Measurements from ENCODE around the gene ZZZ3.

GRCh38 chr1:77704736-77705135 is 22.3 kb upstream of the ZZZ3 start:
- TF ChIP-seq, protein P1, sequence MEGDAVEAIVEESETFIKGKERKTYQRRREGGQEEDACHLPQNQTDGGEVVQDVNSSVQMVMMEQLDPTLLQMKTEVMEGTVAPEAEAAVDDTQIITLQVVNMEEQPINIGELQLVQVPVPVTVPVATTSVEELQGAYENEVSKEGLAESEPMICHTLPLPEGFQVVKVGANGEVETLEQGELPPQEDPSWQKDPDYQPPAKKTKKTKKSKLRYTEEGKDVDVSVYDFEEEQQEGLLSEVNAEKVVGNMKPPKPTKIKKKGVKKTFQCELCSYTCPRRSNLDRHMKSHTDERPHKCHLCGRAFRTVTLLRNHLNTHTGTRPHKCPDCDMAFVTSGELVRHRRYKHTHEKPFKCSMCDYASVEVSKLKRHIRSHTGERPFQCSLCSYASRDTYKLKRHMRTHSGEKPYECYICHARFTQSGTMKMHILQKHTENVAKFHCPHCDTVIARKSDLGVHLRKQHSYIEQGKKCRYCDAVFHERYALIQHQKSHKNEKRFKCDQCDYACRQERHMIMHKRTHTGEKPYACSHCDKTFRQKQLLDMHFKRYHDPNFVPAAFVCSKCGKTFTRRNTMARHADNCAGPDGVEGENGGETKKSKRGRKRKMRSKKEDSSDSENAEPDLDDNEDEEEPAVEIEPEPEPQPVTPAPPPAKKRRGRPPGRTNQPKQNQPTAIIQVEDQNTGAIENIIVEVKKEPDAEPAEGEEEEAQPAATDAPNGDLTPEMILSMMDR (IDR thresholded peaks at IDR 0.05 in 2 of 3, conservative IDR thresholded peaks at IDR 0.05 in 1 of 3; ENCODE audit: control insufficient read depth in 2 of 3, extremely low read depth in 1 of 3, insufficient read depth in 1 of 3, low read depth in 3 of 3, low read length in 3 of 3) = no peak
- TF ChIP-seq CREM (IDR thresholded peaks at IDR 0.05; ENCODE audit: low read depth) = no peak
- TF ChIP-seq, protein P2, sequence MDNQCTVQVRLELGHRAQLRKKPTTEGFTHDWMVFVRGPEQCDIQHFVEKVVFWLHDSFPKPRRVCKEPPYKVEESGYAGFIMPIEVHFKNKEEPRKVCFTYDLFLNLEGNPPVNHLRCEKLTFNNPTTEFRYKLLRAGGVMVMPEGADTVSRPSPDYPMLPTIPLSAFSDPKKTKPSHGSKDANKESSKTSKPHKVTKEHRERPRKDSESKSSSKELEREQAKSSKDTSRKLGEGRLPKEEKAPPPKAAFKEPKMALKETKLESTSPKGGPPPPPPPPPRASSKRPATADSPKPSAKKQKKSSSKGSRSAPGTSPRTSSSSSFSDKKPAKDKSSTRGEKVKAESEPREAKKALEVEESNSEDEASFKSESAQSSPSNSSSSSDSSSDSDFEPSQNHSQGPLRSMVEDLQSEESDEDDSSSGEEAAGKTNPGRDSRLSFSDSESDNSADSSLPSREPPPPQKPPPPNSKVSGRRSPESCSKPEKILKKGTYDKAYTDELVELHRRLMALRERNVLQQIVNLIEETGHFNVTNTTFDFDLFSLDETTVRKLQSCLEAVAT (IDR thresholded peaks at IDR 0.05) = no peak

Data from GM12878 (cell line).